Tibial nerve (tissue), 4 donors: Measurements from ENCODE around the gene CDC6.

ENCODE experiments used
- EP300 ChIP-seq, 2 donors: sonication (generic); formaldehyde crosslinking; IDR thresholded peaks; one replicate each; pipeline ENCODE4 v1.6.1; 2017; ENCODE audit warnings: antibody characterized with exemption in 2 of 2, mild to moderate bottlenecking in 1 of 2
- TF ChIP-seq, protein P1 (sequence below), 5 experiments: fragments of 200-600 bp in 3 of 5; fragments of 450-650 bp in 2 of 5; sonication (generic) in 3 of 5; IDR thresholded peaks; one replicate each; pipeline ENCODE4 v1.5.1; 2016 to 2019; ENCODE audit warnings: antibody characterized with exemption in 5 of 5, mild to moderate bottlenecking in 3 of 5, moderate library complexity in 2 of 5

DNA sequence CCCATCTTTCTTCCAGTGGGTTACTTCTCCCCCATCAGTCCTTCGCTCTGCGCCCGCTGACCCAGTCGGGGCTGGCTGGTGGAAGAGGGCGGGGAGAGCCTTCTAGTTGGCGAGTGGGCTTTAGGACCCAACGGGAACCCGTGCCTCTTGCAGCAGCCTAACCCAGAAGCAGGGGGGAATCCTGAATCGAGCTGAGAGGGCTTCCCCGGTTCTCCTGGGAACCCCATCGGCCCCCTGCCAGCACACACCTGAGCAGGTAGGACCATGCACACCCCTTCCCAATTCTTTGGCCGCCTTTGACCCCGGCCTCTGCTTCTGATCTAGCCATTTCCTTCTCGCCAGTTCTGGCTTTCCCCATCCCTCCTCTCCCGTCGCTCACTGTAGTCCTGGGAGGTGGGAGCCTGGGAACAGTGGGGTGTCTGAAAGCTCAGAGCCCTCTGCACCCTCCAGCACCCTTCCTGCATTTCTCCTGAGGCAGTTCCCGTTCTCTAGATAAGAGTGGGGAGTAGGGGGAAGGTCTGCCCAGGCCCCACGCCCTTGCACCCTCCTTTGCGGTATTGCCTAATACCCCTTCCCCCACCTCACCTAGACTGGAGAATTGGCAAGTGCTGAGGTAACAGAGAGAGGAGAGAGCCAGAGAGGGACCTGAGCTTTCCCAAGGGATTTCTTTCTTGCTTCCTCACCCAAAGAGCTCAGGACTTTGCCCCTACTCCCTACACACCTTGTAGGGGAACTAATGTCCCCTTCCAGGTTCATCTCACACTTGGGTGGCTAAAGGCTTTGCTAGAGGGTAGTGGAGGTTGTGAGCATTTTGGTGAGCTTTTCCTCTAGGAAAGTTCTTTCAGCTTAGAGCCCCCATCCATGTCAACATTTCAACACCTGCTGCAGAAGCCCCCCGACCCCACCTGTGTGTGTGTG is 21.6 kb downstream of the CDC6 start, which contains the start of gene RARA:
- TF ChIP-seq, protein P1, sequence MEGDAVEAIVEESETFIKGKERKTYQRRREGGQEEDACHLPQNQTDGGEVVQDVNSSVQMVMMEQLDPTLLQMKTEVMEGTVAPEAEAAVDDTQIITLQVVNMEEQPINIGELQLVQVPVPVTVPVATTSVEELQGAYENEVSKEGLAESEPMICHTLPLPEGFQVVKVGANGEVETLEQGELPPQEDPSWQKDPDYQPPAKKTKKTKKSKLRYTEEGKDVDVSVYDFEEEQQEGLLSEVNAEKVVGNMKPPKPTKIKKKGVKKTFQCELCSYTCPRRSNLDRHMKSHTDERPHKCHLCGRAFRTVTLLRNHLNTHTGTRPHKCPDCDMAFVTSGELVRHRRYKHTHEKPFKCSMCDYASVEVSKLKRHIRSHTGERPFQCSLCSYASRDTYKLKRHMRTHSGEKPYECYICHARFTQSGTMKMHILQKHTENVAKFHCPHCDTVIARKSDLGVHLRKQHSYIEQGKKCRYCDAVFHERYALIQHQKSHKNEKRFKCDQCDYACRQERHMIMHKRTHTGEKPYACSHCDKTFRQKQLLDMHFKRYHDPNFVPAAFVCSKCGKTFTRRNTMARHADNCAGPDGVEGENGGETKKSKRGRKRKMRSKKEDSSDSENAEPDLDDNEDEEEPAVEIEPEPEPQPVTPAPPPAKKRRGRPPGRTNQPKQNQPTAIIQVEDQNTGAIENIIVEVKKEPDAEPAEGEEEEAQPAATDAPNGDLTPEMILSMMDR (IDR thresholded peaks at IDR 0.05) = no peak
- no peak for TF ChIP-seq EP300 (IDR thresholded peaks at IDR 0.05)
